ENCODE data around the gene NEUROG2. TPM values are rescaled to one million over a fixed set of nuclear protein-coding genes. Genes with fewer than 3 reads are reported as not detected.

Gene NEUROG2
- not detected in 2 replicates for total RNA-seq

DNA sequence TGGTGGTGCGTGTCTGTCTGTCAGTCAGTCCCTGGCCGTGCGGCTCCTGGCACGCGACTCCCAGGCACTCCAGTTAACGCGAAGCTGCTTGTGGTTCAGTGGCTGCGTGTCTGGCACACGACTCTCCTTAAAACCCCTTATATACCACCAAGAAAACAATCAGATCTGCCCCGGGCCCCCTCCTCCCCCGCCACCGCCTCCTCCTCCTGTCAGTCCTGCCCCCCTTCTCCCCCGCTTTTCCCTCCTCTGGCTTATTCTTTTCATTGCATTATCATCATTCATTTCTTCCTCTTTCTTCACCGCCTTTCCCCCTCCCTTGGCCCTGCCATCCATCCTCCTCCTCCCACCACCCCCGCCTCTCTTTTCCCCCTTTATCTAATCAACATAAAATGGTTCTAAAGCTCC, at the start of gene NEUROG2:
Gene NEUROG2, minus strand, starts transcription at position 115 of the 405 bp plus-strand sequence. CDS start 705 bp downstream, outside the sequence.

Other genes with a start within 250 kb of the NEUROG2 start
- 2.7 and 5.5 TPM in 2 replicates for gene TIFA, start 230.3 kb downstream of the NEUROG2 start, total RNA-seq
- gene ALPK1, start 218.8 kb downstream of the NEUROG2 start, total RNA-seq, result 6.1 and 19.7 TPM in 2 replicates
- gene ZGRF1, start 120.7 kb upstream of the NEUROG2 start, total RNA-seq, result 0.34 and 2.6 TPM in 2 replicates
- 18.1 and 23.3 TPM in 2 replicates for gene LARP7, start 121.0 kb upstream of the NEUROG2 start, total RNA-seq